Endothelial cell of umbilical vein (primary cell): ENCODE results near the gene ARID1B. TPM values are rescaled to one million over a fixed set of nuclear protein-coding genes. Genes with fewer than 3 reads are reported as not detected.

ENCODE experiments used
- BruUV-seq: library from RNA; stranded (reverse); fragments of 400-500 nt; replicated peaks from 2 replicates; lab custom pipeline; 2021; lab: Mats Ljungman, UMichigan
- CTCF ChIA-PET: fragments of 300-600, 350-600 bp; sonication (Branson Sonifier 250); formaldehyde crosslinking; loops from one replicate; lab custom pipeline; 2021; ENCODE audit warnings: antibody characterized with exemption, inconsistent platforms; lab: Charles Lee
- POLR2A ChIA-PET: fragments of 300-600, 350-600 bp; sonication (Branson Sonifier 250); formaldehyde crosslinking; loops from one replicate; lab custom pipeline; 2021; ENCODE audit warnings: antibody characterized with exemption, inconsistent platforms; lab: Charles Lee
- DNase-seq: peaks from one replicate; pipeline ENCODE4 v3.0.0-alpha.2; 2011; ENCODE audit warnings: low read depth, low spot score
- FAIRE-seq: peaks from 2 replicates; lab custom pipeline; 2011; peaks lifted over from hg19 to GRCh38; lab: Jason Lieb, UNC
- H2AFZ ChIP-seq: 2 replicates; pipeline ENCODE4 v1.6.0; 2012; ENCODE audit warnings: low read depth, low read length, control low read depth, inconsistent platforms
- H3K27ac ChIP-seq: 2 replicates; pipeline ENCODE4 v1.5.1; 2011; ENCODE audit warnings: low read depth, mild to moderate bottlenecking, control low read depth, low read length, moderate library complexity; ENCODE audit not compliant: insufficient read depth
- H3K27me3 ChIP-seq, 2 experiments: 2 replicates each; pipeline versions ENCODE4 v1.6.0 to v1.6.1; 2011; ENCODE audit warnings: low read length in 2 of 2, mixed read lengths in 1 of 2; ENCODE audit not compliant: control insufficient read depth in 2 of 2, insufficient read depth in 2 of 2
- H3K36me3 ChIP-seq, 2 experiments: 2 replicates in 1 of 2; 3 replicates in 1 of 2; pipeline ENCODE4 v1.5.1; 2011; ENCODE audit warnings: low read length in 2 of 2, mild to moderate bottlenecking in 1 of 2, moderate library complexity in 1 of 2; ENCODE audit not compliant: control insufficient read depth in 2 of 2, insufficient read depth in 2 of 2; ENCODE audit errors: extremely low read depth in 1 of 2
- H3K4me1 ChIP-seq: 3 replicates; pipeline ENCODE4 v1.5.1; 2011; ENCODE audit warnings: mild to moderate bottlenecking, low read length; ENCODE audit not compliant: control insufficient read depth, insufficient read depth; ENCODE audit errors: extremely low read depth
- H3K4me2 ChIP-seq: 2 replicates; pipeline ENCODE4 v1.6.1; 2011; ENCODE audit warnings: low read length, control low read depth, mixed read lengths; ENCODE audit not compliant: insufficient read depth
- H3K4me3 ChIP-seq, 3 experiments: fragments of 200-600 bp in 1 of 3; sonication (generic), shearing (Covaris generic) in 1 of 3; replicated peaks in 1 of 3; 2 replicates each; pipeline ENCODE4 v1.5.1; 2011 to 2016; ENCODE audit warnings: control low read depth in 3 of 3, low read length in 3 of 3, mild to moderate bottlenecking in 2 of 3, inconsistent platforms in 1 of 3, low read depth in 1 of 3, moderate library complexity in 1 of 3; ENCODE audit not compliant: insufficient read depth in 1 of 3
- H3K79me2 ChIP-seq: 2 replicates; pipeline ENCODE4 v1.6.0; 2012; ENCODE audit warnings: low read length, inconsistent platforms; ENCODE audit not compliant: control insufficient read depth, insufficient read depth
- H3K9ac ChIP-seq: replicated peaks from 2 replicates; pipeline ENCODE3; 2011; ENCODE audit warnings: low read length, control low read depth; ENCODE audit not compliant: insufficient read depth; ENCODE audit errors: extremely low read depth
- H3K9me1 ChIP-seq: replicated peaks from 3 replicates; pipeline ENCODE4 v1.6.0; 2011; ENCODE audit warnings: mild to moderate bottlenecking, low read length; ENCODE audit not compliant: control insufficient read depth, insufficient read depth; ENCODE audit errors: extremely low read depth
- H3K9me3 ChIP-seq: replicated peaks from 2 replicates; pipeline ENCODE4 v1.5.1; 2012; ENCODE audit warnings: low read length, inconsistent platforms; ENCODE audit not compliant: control insufficient read depth, insufficient read depth
- H4K20me1 ChIP-seq: replicated peaks from 2 replicates; pipeline ENCODE3; 2011; ENCODE audit warnings: mild to moderate bottlenecking, low read length; ENCODE audit not compliant: control insufficient read depth, insufficient read depth; ENCODE audit errors: extremely low read depth
- CTCF ChIP-seq, 2 donors: IDR thresholded peaks; 1 replicate in 1 of 2; 2 replicates in 1 of 2; pipeline ENCODE4 v1.5.1; 2011; ENCODE audit warnings: low read length in 2 of 2, mild to moderate bottlenecking in 2 of 2, moderate library complexity in 2 of 2, control low read depth in 1 of 2, inconsistent platforms in 1 of 2, low read depth in 1 of 2; ENCODE audit not compliant: insufficient read depth in 1 of 2; ENCODE audit errors: extremely low read depth in 1 of 2
- EZH2 ChIP-seq: IDR thresholded peaks from 2 replicates; pipeline ENCODE4 v1.6.1; 2012; ENCODE audit warnings: borderline replicate concordance, low read depth, mild to moderate bottlenecking, moderate library complexity, low read length, inconsistent platforms; ENCODE audit not compliant: severe bottlenecking
- FOS ChIP-seq: IDR thresholded peaks from 2 replicates; pipeline ENCODE4 v1.6.1; 2011; ENCODE audit warnings: mild to moderate bottlenecking, low read length, moderate library complexity, borderline replicate concordance; ENCODE audit not compliant: insufficient read depth
- GATA2 ChIP-seq: IDR thresholded peaks from 2 replicates; pipeline ENCODE4 v1.7.0; 2011; ENCODE audit warnings: low read depth, mild to moderate bottlenecking, moderate library complexity, mixed read lengths, low read length; ENCODE audit not compliant: insufficient read length, insufficient read depth
- JUN ChIP-seq: IDR thresholded peaks from 2 replicates; pipeline ENCODE4 v1.6.1; 2011; ENCODE audit warnings: borderline replicate concordance, low read depth; ENCODE audit not compliant: insufficient read length, insufficient read depth
- MAX ChIP-seq: IDR thresholded peaks from 2 replicates; pipeline ENCODE4 v1.6.1; 2011; ENCODE audit not compliant: insufficient read depth, insufficient read length
- MYC ChIP-seq: IDR thresholded peaks from one replicate; pipeline ENCODE4 v1.6.1; 2011; ENCODE audit warnings: mild to moderate bottlenecking, low read depth, low read length
- POLR2A ChIP-seq: IDR thresholded peaks from 2 replicates; pipeline ENCODE4 v1.6.1; 2012; ENCODE audit warnings: low read depth, mild to moderate bottlenecking, control low read depth, low read length
- POLR2AphosphoS5 ChIP-seq: IDR thresholded peaks from 2 replicates; pipeline ENCODE4 v1.6.1; 2012; ENCODE audit warnings: low read depth, mild to moderate bottlenecking, control low read depth, low read length, moderate library complexity; ENCODE audit not compliant: insufficient read depth
- dilution Hi-C: fragments of 300-500 bp; cut with MboI; formaldehyde crosslinking; loops from one replicate; pipeline ENCODE4 v1.15.0; 2019; ENCODE audit warnings: low sequenced_read_pairs; ENCODE audit not compliant: extremely low pct_ligation_motif_present
- intact Hi-C: fragments of 100-400 bp; cut with micrococcal nuclease; formaldehyde crosslinking; loops from one replicate; pipeline ENCODE4 v1.10.0; 2022
- polyA plus RNA-seq, 4 experiments: library from polyadenylated mRNA; depleted of rRNA in 3 of 4; stranded (reverse) in 3 of 4; unstranded in 1 of 4; fragments of >200 nt; gene quantifications; 2 replicates each; pipeline versions ENCODE4 v1.2.1 to v1.2.3, GENCODE V29; 2011 to 2012; ENCODE audit warnings: missing spikeins in 1 of 4
- total RNA-seq: library from RNA; stranded (reverse); gene quantifications from 2 replicates; pipeline ENCODE4 v1.2.3, GENCODE V29; 2021

The ARID1B gene
- total and polyA plus RNA-seq, 2 donors (not counting 3 experiments of a cell fraction or from before 2014, with no cell fraction given), result 21.8 to 89.5 TPM

- Histone ChIP-seq H4K20me1 (no peaks in the 10 kb centered on the region), H3K4me3 (no peak overlapping the region), H3K9me3 (no peaks in the 10 kb centered on the region), H3K36me3 (no peaks in the 10 kb centered on the region), H3K9ac (no peak overlapping the region), H3K4me2 (no peak overlapping the region), H3K27me3 (peaks cover 0 to 2% of the 10 kb centered on the region in 2 experiments), H3K27ac (no peak overlapping the region), H3K9me1 (no peaks in the 10 kb centered on the region), H2AFZ (no peak overlapping the region), H3K79me2 (no peaks in the 10 kb centered on the region), H3K4me1 (no peaks in the 10 kb centered on the region)
- BruUV-seq, result no TSS peak
- ChIA-PET CTCF (no interaction called here), POLR2A (no interaction called here)
- dilution Hi-C loops, result no loop called here
- no peak for DNase-seq
- no peak for TF ChIP-seq FOS
- TF ChIP-seq POLR2A, result no peak
- no peak for TF ChIP-seq MYC
- TF ChIP-seq CTCF (IDR thresholded peaks at IDR 0.05; ENCODE audit: extremely low read depth in 1 of 2, insufficient read depth in 1 of 2, low read depth in 1 of 2, low read length in 2 of 2), result no peak
- TF ChIP-seq EZH2, result no peak
- no peak for TF ChIP-seq GATA2
- no peak for TF ChIP-seq MAX
- no peak for TF ChIP-seq POLR2AphosphoS5
- TF ChIP-seq JUN, result no peak
- FAIRE-seq, result no peak
- intact Hi-C loops, result no loop called here
Measured at GRCh38 chr6:156729248-156729647, 47.9 kb upstream of the ARID1B start.
